IMR-90 (cell line): ENCODE results near the gene RBKS. TPM values are rescaled to one million over a fixed set of nuclear protein-coding genes. Genes with fewer than 3 reads are reported as not detected.

ENCODE experiments used
- ATAC-seq: fragments of 200-7000 bp; cut with Tn5 transposase; 2 replicates; pipeline ENCODE4 v1.9.1; 2020; ENCODE audit warnings: low read depth, mild to moderate bottlenecking, moderate library complexity
- BruUV-seq: library from RNA; stranded (reverse); fragments of 400-500 nt; replicated peaks from 2 replicates; lab custom pipeline; 2021; lab: Mats Ljungman, UMichigan
- CTCF ChIA-PET: fragments of 300-600 bp; formaldehyde crosslinking; extraction: SDS; loops from one replicate; lab custom pipeline; 2021; ENCODE audit warnings: antibody characterized with exemption; lab: Yijun Ruan, JAX
- POLR2A ChIA-PET: fragments of 300-600 bp; sonication (Branson Sonifier 250); formaldehyde crosslinking; loops from one replicate; lab custom pipeline; 2022; ENCODE audit warnings: antibody characterized with exemption; ENCODE audit not compliant: unreplicated experiment; lab: Charles Lee
- DNase-seq: peaks from one replicate; pipeline ENCODE4 v3.0.0; 2013
- H2AFZ ChIP-seq: replicated peaks from 2 replicates; pipeline ENCODE3; 2013; ENCODE audit warnings: low read length, mild to moderate bottlenecking; ENCODE audit not compliant: poor library complexity
- H2AK5ac ChIP-seq: 2 replicates; pipeline ENCODE4 v1.6.1; 2013; ENCODE audit warnings: low read depth, low read length, inconsistent platforms
- H2AK9ac ChIP-seq: replicated peaks from 2 replicates; pipeline ENCODE3; 2013; ENCODE audit warnings: mild to moderate bottlenecking, low read depth, low read length, moderate library complexity; ENCODE audit not compliant: poor library complexity
- H2BK120ac ChIP-seq: 2 replicates; pipeline ENCODE4 v1.6.1; 2013; ENCODE audit warnings: low read depth, low read length, inconsistent platforms
- H2BK15ac ChIP-seq: 3 replicates; pipeline ENCODE4 v1.6.1; 2013; ENCODE audit warnings: low read depth, low read length, inconsistent platforms
- H2BK20ac ChIP-seq: 2 replicates; pipeline ENCODE4 v1.6.1; 2013; ENCODE audit warnings: low read depth, mild to moderate bottlenecking, inconsistent platforms, low read length, moderate library complexity
- H2BK5ac ChIP-seq: 2 replicates; pipeline ENCODE4 v1.6.1; 2013; ENCODE audit warnings: mild to moderate bottlenecking, low read depth, low read length, inconsistent platforms; ENCODE audit not compliant: poor library complexity, severe bottlenecking
- H3K14ac ChIP-seq: replicated peaks from 2 replicates; pipeline ENCODE4 v1.6.1; 2013; ENCODE audit warnings: low read depth, low read length, inconsistent platforms
- H3K18ac ChIP-seq: 2 replicates; pipeline ENCODE4 v1.6.1; 2013; ENCODE audit warnings: low read depth, low read length, control low read depth
- H3K23ac ChIP-seq: 2 replicates; pipeline ENCODE4 v1.6.1; 2013; ENCODE audit warnings: low read depth, low read length, inconsistent platforms
- H3K27ac ChIP-seq: 2 replicates; pipeline ENCODE4 v1.5.1; 2013; ENCODE audit warnings: mild to moderate bottlenecking, control low read depth, low read length; ENCODE audit not compliant: insufficient read depth
- H3K27me3 ChIP-seq: 2 replicates; pipeline ENCODE4 v1.6.1; 2013; ENCODE audit warnings: low read length; ENCODE audit not compliant: control insufficient read depth, insufficient read depth
- H3K36me3 ChIP-seq: 2 replicates; pipeline ENCODE4 v1.6.1; 2013; ENCODE audit warnings: low read length, mixed read lengths; ENCODE audit not compliant: control insufficient read depth, insufficient read depth
- H3K4ac ChIP-seq: 2 replicates; pipeline ENCODE4 v1.6.1; 2013; ENCODE audit warnings: low read depth, low read length, inconsistent platforms
- H3K4me1 ChIP-seq: 2 replicates; pipeline ENCODE4 v1.6.1; 2013; ENCODE audit warnings: low read length, mixed read lengths; ENCODE audit not compliant: control insufficient read depth, insufficient read depth
- H3K4me2 ChIP-seq: 2 replicates; pipeline ENCODE4 v1.6.1; 2013; ENCODE audit warnings: low read depth, mild to moderate bottlenecking, control low read depth, low read length, moderate library complexity
- H3K4me3 ChIP-seq: 2 replicates; pipeline ENCODE4 v1.5.1; 2013; ENCODE audit warnings: low read depth, mild to moderate bottlenecking, control low read depth, low read length, moderate library complexity; ENCODE audit not compliant: insufficient read depth
- H3K56ac ChIP-seq: 2 replicates; pipeline ENCODE4 v1.6.1; 2013; ENCODE audit warnings: low read length, inconsistent platforms; ENCODE audit not compliant: insufficient read depth; ENCODE audit errors: extremely low read depth
- H3K79me1 ChIP-seq, 2 experiments: 2 replicates each; pipeline ENCODE4 v1.6.1; 2013; ENCODE audit warnings: low read length in 2 of 2, inconsistent platforms in 1 of 2, low read depth in 1 of 2
- H3K9ac ChIP-seq: 2 replicates; pipeline ENCODE4 v1.6.1; 2013; ENCODE audit warnings: low read depth, low read length, control low read depth
- H3K9me1 ChIP-seq: 2 replicates; pipeline ENCODE4 v1.6.1; 2013; ENCODE audit warnings: low read length, inconsistent platforms; ENCODE audit not compliant: insufficient read depth
- H3K9me3 ChIP-seq: 2 replicates; pipeline ENCODE4 v1.6.1; 2013; ENCODE audit warnings: low read length; ENCODE audit not compliant: control insufficient read depth, insufficient read depth
- H4K20me1 ChIP-seq: 2 replicates; pipeline ENCODE4 v1.6.1; 2013; ENCODE audit warnings: low read length, inconsistent platforms; ENCODE audit not compliant: insufficient read depth
- H4K5ac ChIP-seq: 2 replicates; pipeline ENCODE4 v1.6.1; 2013; ENCODE audit warnings: mild to moderate bottlenecking, low read depth, low read length, control low read depth
- H4K8ac ChIP-seq, 2 experiments: 2 replicates each; pipeline ENCODE4 v1.6.1; 2013; ENCODE audit warnings: low read depth in 2 of 2, low read length in 2 of 2, control low read depth in 1 of 2, inconsistent platforms in 1 of 2
- H4K91ac ChIP-seq: 2 replicates; pipeline ENCODE4 v1.6.1; 2013; ENCODE audit warnings: low read depth, low read length, inconsistent platforms; ENCODE audit not compliant: insufficient read depth
- FOS ChIP-seq: fragments of 150-350 bp; IDR thresholded peaks from 2 replicates; pipeline ENCODE4 v1.6.1; 2016; ENCODE audit warnings: low read depth, low read length
- RAD21 ChIP-seq: IDR thresholded peaks from 2 replicates; pipeline ENCODE4 v1.6.1; 2012; ENCODE audit warnings: low read length, improper control_type of control experiment
- SMC3 ChIP-seq: fragments of 150-350 bp; IDR thresholded peaks from 2 replicates; pipeline ENCODE4 v1.6.1; 2016; ENCODE audit warnings: low read depth, mild to moderate bottlenecking, antibody characterized with exemption, low read length, moderate library complexity
- WGBS, 2 experiments: methylation state at CpG; one replicate each; pipeline versions ENCODE4 v1.1.5 to v1.1.7; 2013; ENCODE audit warnings: missing lambda C conversion rate in 2 of 2; ENCODE audit not compliant: insufficient read length in 1 of 2; ENCODE audit errors: extremely low coverage in 2 of 2; 5-methylcytosine and 5-hydroxymethylcytosine counted together
- dilution Hi-C: fragments of 300-500 bp; cut with HindIII; formaldehyde crosslinking; loops from one replicate; pipeline ENCODE4 v1.14.3; 2018; ENCODE audit warnings: low sequenced_read_pairs; ENCODE audit not compliant: unreplicated experiment
- in situ Hi-C: fragments of 300-500 bp; cut with MboI; formaldehyde crosslinking; loops from 3 replicates; pipeline ENCODE4 v1.14.3; 2019; ENCODE audit warnings: low sequenced_read_pairs, inconsistent platforms, mixed read lengths
- intact Hi-C: fragments of 100-400 bp; cut with micrococcal nuclease; formaldehyde crosslinking; loops from 2 replicates; pipeline ENCODE4 v1.10.0; 2022
- polyA plus RNA-seq, 3 experiments: library from polyadenylated mRNA; depleted of rRNA; stranded (reverse); fragments of >200 nt; gene quantifications; 2 replicates each; pipeline ENCODE4 v1.2.3, GENCODE V29; 2012; ENCODE audit warnings: low replicate concordance in 1 of 3
- total RNA-seq: library from RNA; depleted of rRNA; stranded (reverse); fragments of >200 nt; gene quantifications from 2 replicates; pipeline ENCODE4 v1.2.3, GENCODE V29; 2012
- TF ChIP-seq, protein P1 (sequence below): fragments of 150-350 bp; IDR thresholded peaks from 2 replicates; pipeline ENCODE4 v1.6.1; 2016; ENCODE audit warnings: low read depth, mild to moderate bottlenecking, low read length, moderate library complexity, borderline replicate concordance
- TF ChIP-seq, protein P2 (sequence below): fragments of 150-350 bp; IDR thresholded peaks from 2 replicates; pipeline ENCODE4 v1.6.1; 2017; ENCODE audit warnings: mild to moderate bottlenecking, antibody characterized with exemption, low read length, low read depth

Gene RBKS
- total and polyA plus RNA-seq, 2 of the 4 experiments (the other 2 are of a cell fraction), result 1.1 to 1.4 TPM

DNA sequence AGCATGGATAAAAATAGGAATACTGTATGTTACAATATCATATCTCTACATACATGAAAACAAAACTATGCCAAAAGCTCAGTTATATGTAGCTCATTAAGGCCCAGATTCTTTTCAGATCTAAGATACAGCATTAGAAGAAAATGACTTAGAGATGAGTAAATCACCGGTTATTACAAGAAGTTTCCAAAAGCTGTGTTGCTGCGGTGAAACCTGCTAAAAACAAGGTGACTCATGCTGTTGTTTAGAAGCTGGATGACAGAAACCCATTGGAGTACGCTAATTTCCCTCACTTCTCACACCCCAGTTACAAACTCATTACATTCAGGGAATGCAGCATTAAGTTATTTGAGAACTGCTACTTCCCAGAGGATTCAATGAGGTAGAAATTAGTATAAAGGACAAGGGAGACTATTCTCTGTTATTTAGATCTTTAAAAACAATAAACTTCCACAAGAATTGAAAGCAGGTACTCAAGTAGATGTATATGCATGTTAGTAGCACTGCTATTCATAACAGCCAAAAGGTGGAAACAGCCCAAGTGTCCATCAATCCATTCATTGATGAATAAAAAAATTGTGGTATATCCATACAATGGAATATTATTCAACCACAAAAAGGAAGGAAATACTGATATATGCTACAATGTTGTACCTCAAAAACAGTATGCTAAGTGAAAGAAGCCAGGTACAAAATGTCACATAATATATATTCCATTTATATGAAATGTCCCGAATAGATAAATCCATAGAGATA is 32.6 kb downstream of the RBKS start:
- Histone ChIP-seq H3K23ac (no peak overlapping the region), H3K4me2 (no peak overlapping the region), H3K56ac (no peak overlapping the region), H3K9me3 (no peaks in the 10 kb centered on the region), H3K9ac (no peak overlapping the region), H2BK5ac (peak overlapping the region; percentile 68), H4K91ac (0 out of 2 replicates have a peak overlapping the region, but pooled peaks have one; percentile 41), H3K14ac (peak overlapping the region; percentile 84), H2BK20ac (0 out of 2 replicates have a peak overlapping the region, but pooled peaks have one; percentile 51), H3K4me1 (peaks cover 13% of the 10 kb centered on the region), H2AK5ac (no peak overlapping the region), H3K79me1 (0 out of 4 replicates have a peak, but pooled peaks cover 0 to 3% of the 10 kb centered on the region in 2 experiments), H3K36me3 (no peaks in the 10 kb centered on the region), H4K20me1 (no peaks in the 10 kb centered on the region), H3K27me3 (no peaks in the 10 kb centered on the region), H4K5ac (no peak overlapping the region; the same call in 1 of the 2 replicates), H3K9me1 (peaks cover 10% of the 10 kb centered on the region; the same call in 1 of the 2 replicates), H3K4ac (no peak overlapping the region), H2AK9ac (no peak overlapping the region), H3K4me3 (no peak overlapping the region), H3K18ac (no peak overlapping the region; the same call in 1 of the 2 replicates), H2AFZ (no peak overlapping the region), H2BK15ac (0 out of 3 replicates have a peak overlapping the region, but pooled peaks have one; percentile 47), H2BK120ac (peak overlapping the region; percentile 68; the same call in 1 of the 2 replicates), H4K8ac (0 out of 4 replicates have a peak overlapping the region, but pooled peaks of 1 of the 2 experiments have one; percentile 63), H3K27ac (no peak overlapping the region)
- intact Hi-C loops, result no loop called here
- dilution Hi-C loops, result no loop called here
- TF ChIP-seq, protein P1, sequence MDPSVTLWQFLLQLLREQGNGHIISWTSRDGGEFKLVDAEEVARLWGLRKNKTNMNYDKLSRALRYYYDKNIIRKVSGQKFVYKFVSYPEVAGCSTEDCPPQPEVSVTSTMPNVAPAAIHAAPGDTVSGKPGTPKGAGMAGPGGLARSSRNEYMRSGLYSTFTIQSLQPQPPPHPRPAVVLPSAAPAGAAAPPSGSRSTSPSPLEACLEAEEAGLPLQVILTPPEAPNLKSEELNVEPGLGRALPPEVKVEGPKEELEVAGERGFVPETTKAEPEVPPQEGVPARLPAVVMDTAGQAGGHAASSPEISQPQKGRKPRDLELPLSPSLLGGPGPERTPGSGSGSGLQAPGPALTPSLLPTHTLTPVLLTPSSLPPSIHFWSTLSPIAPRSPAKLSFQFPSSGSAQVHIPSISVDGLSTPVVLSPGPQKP, result no peak
- peak; percentile 51; the same call in 1 of the 2 replicates for TF ChIP-seq FOS
- no peak for TF ChIP-seq SMC3
- no peak for TF ChIP-seq RAD21
- TF ChIP-seq, protein P2, sequence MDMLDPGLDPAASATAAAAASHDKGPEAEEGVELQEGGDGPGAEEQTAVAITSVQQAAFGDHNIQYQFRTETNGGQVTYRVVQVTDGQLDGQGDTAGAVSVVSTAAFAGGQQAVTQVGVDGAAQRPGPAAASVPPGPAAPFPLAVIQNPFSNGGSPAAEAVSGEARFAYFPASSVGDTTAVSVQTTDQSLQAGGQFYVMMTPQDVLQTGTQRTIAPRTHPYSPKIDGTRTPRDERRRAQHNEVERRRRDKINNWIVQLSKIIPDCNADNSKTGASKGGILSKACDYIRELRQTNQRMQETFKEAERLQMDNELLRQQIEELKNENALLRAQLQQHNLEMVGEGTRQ, result no peak
- BruUV-seq, result no TSS peak
- in situ Hi-C loops, result no loop called here
- POLR2A ChIA-PET, result no interaction called here
- no peak for ATAC-seq
- whole genome bisulfite sequencing, 2 experiments, result no CpG with 5 or more reads among the region's 4 CpGs
- CTCF ChIA-PET, result interaction anchor here (1.4 kb wide), 1 partner anchor 10 kb away, joined by 5 read pairs; no protein-coding TSS in a partner anchor
- peak; percentile 62 for DNase-seq
